ENCODE results near the gene PMIS2.

The PMIS2 gene

GRCh38 chr19:35618857-35619256 lies 32.9 kb downstream of the PMIS2 start:
- TF ChIP-seq, protein P1, sequence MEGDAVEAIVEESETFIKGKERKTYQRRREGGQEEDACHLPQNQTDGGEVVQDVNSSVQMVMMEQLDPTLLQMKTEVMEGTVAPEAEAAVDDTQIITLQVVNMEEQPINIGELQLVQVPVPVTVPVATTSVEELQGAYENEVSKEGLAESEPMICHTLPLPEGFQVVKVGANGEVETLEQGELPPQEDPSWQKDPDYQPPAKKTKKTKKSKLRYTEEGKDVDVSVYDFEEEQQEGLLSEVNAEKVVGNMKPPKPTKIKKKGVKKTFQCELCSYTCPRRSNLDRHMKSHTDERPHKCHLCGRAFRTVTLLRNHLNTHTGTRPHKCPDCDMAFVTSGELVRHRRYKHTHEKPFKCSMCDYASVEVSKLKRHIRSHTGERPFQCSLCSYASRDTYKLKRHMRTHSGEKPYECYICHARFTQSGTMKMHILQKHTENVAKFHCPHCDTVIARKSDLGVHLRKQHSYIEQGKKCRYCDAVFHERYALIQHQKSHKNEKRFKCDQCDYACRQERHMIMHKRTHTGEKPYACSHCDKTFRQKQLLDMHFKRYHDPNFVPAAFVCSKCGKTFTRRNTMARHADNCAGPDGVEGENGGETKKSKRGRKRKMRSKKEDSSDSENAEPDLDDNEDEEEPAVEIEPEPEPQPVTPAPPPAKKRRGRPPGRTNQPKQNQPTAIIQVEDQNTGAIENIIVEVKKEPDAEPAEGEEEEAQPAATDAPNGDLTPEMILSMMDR (IDR thresholded peaks at IDR 0.05; ENCODE audit: low read depth, low read length): no peak
- TF ChIP-seq MYC (IDR thresholded peaks at IDR 0.05; ENCODE audit: low read depth, low read length) (no peak), MAX (IDR thresholded peaks at IDR 0.05; ENCODE audit: low read depth, low read length) (no peak), POLR2A (IDR thresholded peaks at IDR 0.05; ENCODE audit: extremely low read depth, insufficient read length) (no peak)
- DNase-seq (ENCODE audit: low read depth): no peak
- H3K4me3 ChIP-seq (ENCODE audit: low read depth, low read length): no peak overlapping the region

- H3K4me3 ChIP-seq (ENCODE audit: low read depth, low read length): no peak overlapping the region
- TF ChIP-seq, protein P1 (IDR thresholded peaks at IDR 0.05; ENCODE audit: low read depth, low read length): no peak
- TF ChIP-seq MYC (IDR thresholded peaks at IDR 0.05; ENCODE audit: low read depth, low read length): no peak
- TF ChIP-seq MAX (IDR thresholded peaks at IDR 0.05; ENCODE audit: low read depth, low read length): no peak
- no peak for TF ChIP-seq POLR2A (IDR thresholded peaks at IDR 0.05; ENCODE audit: extremely low read depth, insufficient read length)
- DNase-seq (ENCODE audit: low read depth): no peak
Observed at GRCh38 chr19:35619290-35619923, 33.4 kb downstream of the PMIS2 start.

- TF ChIP-seq MYC (IDR thresholded peaks at IDR 0.05; ENCODE audit: low read depth, low read length): no peak
- no peak for TF ChIP-seq POLR2A (IDR thresholded peaks at IDR 0.05; ENCODE audit: extremely low read depth, insufficient read length)
- TF ChIP-seq, protein P1 (IDR thresholded peaks at IDR 0.05; ENCODE audit: low read depth, low read length): no peak
- TF ChIP-seq MAX (IDR thresholded peaks at IDR 0.05; ENCODE audit: low read depth, low read length): no peak
- no peak for DNase-seq (ENCODE audit: low read depth)
- H3K4me3 ChIP-seq (ENCODE audit: low read depth, low read length): no peak overlapping the region
Observed at GRCh38 chr19:35620001-35620400, 34.0 kb downstream of the PMIS2 start.

DNA sequence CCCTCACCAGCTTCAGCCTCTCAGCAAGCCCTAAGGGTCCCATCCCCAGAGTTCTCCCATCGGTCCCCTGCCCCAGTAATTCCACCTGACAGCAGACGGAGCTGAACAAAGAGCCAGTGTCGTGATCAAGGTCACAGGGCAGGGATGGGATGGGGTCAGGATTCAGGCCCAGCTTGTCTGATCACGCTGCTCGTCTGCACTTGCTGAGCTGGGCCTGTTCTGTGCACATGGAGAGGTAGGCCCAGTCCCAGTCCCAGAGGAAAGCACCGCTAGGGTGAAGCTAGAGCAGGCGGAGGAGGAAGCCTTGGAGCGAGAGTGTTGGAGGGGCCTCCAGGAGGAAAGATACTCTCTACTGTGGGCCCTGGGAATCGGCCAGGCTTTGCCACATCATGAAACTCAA lies 35.7 kb downstream of the PMIS2 start:
- no peak for DNase-seq (ENCODE audit: low read depth)
- H3K4me3 ChIP-seq (ENCODE audit: low read depth, low read length): no peak overlapping the region
- TF ChIP-seq MAX (IDR thresholded peaks at IDR 0.05; ENCODE audit: low read depth, low read length): no peak
- TF ChIP-seq, protein P1 (IDR thresholded peaks at IDR 0.05; ENCODE audit: low read depth, low read length): no peak
- TF ChIP-seq MYC (IDR thresholded peaks at IDR 0.05; ENCODE audit: low read depth, low read length): no peak
- TF ChIP-seq POLR2A (IDR thresholded peaks at IDR 0.05; ENCODE audit: extremely low read depth, insufficient read length): no peak

DNA sequence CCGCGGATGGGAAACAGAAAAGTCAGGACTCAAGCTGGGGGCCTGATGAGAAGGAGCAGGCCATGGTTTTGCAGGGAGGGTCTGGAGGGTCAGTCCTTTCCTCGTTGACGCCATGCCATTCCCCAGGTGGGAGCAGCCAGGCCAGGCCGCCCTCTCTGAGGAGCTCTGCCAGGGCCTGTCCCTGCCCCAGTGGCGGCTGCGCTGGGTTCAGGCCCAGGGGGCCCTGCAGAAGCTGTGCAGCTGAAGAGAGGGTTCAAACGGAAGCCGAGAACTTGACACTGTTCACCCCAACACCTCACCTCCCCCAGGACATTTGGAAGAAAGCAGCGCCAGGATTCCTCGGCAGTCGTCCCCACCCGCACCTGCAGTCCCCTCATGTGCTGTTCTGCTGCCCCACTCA lies 36.8 kb downstream of the PMIS2 start:
- TF ChIP-seq, protein P1 (IDR thresholded peaks at IDR 0.05; ENCODE audit: low read depth, low read length): no peak
- TF ChIP-seq MAX (IDR thresholded peaks at IDR 0.05; ENCODE audit: low read depth, low read length) (no peak), POLR2A (IDR thresholded peaks at IDR 0.05; ENCODE audit: extremely low read depth, insufficient read length) (no peak), MYC (IDR thresholded peaks at IDR 0.05; ENCODE audit: low read depth, low read length) (no peak)
- DNase-seq (ENCODE audit: low read depth): no peak
- H3K4me3 ChIP-seq (ENCODE audit: low read depth, low read length): no peak overlapping the region

Data from NB4 (cell line).